ENCODE measurements around the gene SP110. TPM values are rescaled to one million over a fixed set of nuclear protein-coding genes. Genes with fewer than 3 reads are reported as not detected.

The SP110 gene
- total and polyA plus RNA-seq, 4 donors, result 16.2 to 31.4 (median 28.1) TPM

GRCh38 chr2:230203110-230203676 lies 16.6 kb downstream of the SP110 start:
- no peak for DNase-seq
- WGBS, 2 donors, result 93 to 95% methylated on average over 15 of the region's 15 CpGs
- no peak for ATAC-seq (ENCODE audit: insufficient read depth, low FRiP score)
- Histone ChIP-seq H3K4me3 (no peak overlapping the region), H3K9ac (ENCODE audit: insufficient read depth in 1 of 2, low read length in 2 of 2) (no peak overlapping the region), H3K36me3 (ENCODE audit: control insufficient read depth in 4 of 4, insufficient read depth in 4 of 4, low read length in 4 of 4) (peaks cover 24 to 61% (median 46%) of the 10 kb centered on the region in 4 donors), H3K27me3 (ENCODE audit: control insufficient read depth in 3 of 3, insufficient read depth in 3 of 3, low read length in 2 of 3) (no peaks in the 10 kb centered on the region), H3K4me1 (ENCODE audit: control insufficient read depth in 5 of 5, insufficient read depth in 5 of 5, low read length in 5 of 5) (no peaks in the 10 kb centered on the region), H3K27ac (ENCODE audit: low read depth in 1 of 2, low read length in 1 of 2) (no peak overlapping the region), H3K9me3 (ENCODE audit: control insufficient read depth in 4 of 4, insufficient read depth in 3 of 4, low read length in 3 of 4) (no peaks in the 10 kb centered on the region)
- no peak for TF ChIP-seq CTCF (IDR thresholded peaks at IDR 0.05; ENCODE audit: control extremely low read depth, extremely low read depth)

GRCh38 chr2:230202430-230203109 lies 17.2 kb downstream of the SP110 start:
- no peak for TF ChIP-seq CTCF (IDR thresholded peaks at IDR 0.05; ENCODE audit: control extremely low read depth, extremely low read depth)
- no peak overlapping the region for H3K27ac ChIP-seq (ENCODE audit: low read depth in 1 of 2, low read length in 1 of 2)
- H3K4me3 ChIP-seq, result no peak overlapping the region
- ATAC-seq (ENCODE audit: insufficient read depth, low FRiP score) (no peak), DNase-seq (no peak)
- no peak overlapping the region for H3K9ac ChIP-seq (ENCODE audit: insufficient read depth in 1 of 2, low read length in 2 of 2)
- H3K9me3 ChIP-seq (ENCODE audit: control insufficient read depth in 4 of 4, insufficient read depth in 3 of 4, low read length in 3 of 4), result peaks cover 0 to 3% (median 0%) of the 10 kb centered on the region in 4 donors
- H3K4me1 ChIP-seq (ENCODE audit: control insufficient read depth in 5 of 5, insufficient read depth in 5 of 5, low read length in 5 of 5), result no peaks in the 10 kb centered on the region
- H3K27me3 ChIP-seq (ENCODE audit: control insufficient read depth in 3 of 3, insufficient read depth in 3 of 3, low read length in 2 of 3), result no peaks in the 10 kb centered on the region
- WGBS, 2 donors, result 78 to 83% methylated on average over 10 of the region's 10 CpGs
- H3K36me3 ChIP-seq (ENCODE audit: control insufficient read depth in 4 of 4, insufficient read depth in 4 of 4, low read length in 4 of 4), result peaks cover 25 to 61% (median 46%) of the 10 kb centered on the region in 4 donors

- peaks cover 5 to 20% (median 14%) of the 10 kb centered on the region in 4 donors for H3K36me3 ChIP-seq (ENCODE audit: control insufficient read depth in 4 of 4, insufficient read depth in 4 of 4, low read length in 4 of 4)
- no peaks in the 10 kb centered on the region for H3K4me1 ChIP-seq (ENCODE audit: control insufficient read depth in 5 of 5, insufficient read depth in 5 of 5, low read length in 5 of 5)
Observed at GRCh38 chr2:230184727-230185578, 34.8 kb downstream of the SP110 start.

More at GRCh38 chr2:230184727-230185578, 34.8 kb downstream of the SP110 start:
- WGBS, 2 donors, result 71 to 77% methylated on average over 10 of the region's 10 CpGs
- TF ChIP-seq CTCF (IDR thresholded peaks at IDR 0.05; ENCODE audit: control extremely low read depth, extremely low read depth), result no peak
- H3K9me3 ChIP-seq (ENCODE audit: control insufficient read depth in 4 of 4, insufficient read depth in 3 of 4, low read length in 3 of 4), result no peaks in the 10 kb centered on the region
- peak in 2 of 3 donors; percentile 5 to 11 for DNase-seq
- H3K9ac ChIP-seq (ENCODE audit: insufficient read depth in 1 of 2, low read length in 2 of 2), result no peak overlapping the region
- no peaks in the 10 kb centered on the region for H3K27me3 ChIP-seq (ENCODE audit: control insufficient read depth in 3 of 3, insufficient read depth in 3 of 3, low read length in 2 of 3)
- no peak for ATAC-seq (ENCODE audit: insufficient read depth, low FRiP score)
- no peak overlapping the region for H3K27ac ChIP-seq (ENCODE audit: low read depth in 1 of 2, low read length in 1 of 2)
- H3K4me3 ChIP-seq, result no peak overlapping the region
